Measurements from ENCODE around the gene SLC28A2.

Gene SLC28A2

GRCh38 chr15:45262906-45263461 is 10.9 kb downstream of the SLC28A2 start:
- H3K4me1 ChIP-seq (ENCODE audit: control insufficient read depth, insufficient read depth, low read length, poor library complexity, severe bottlenecking), result no peaks in the 10 kb centered on the region
- H3K36me3 ChIP-seq (ENCODE audit: control insufficient read depth, insufficient read depth, low read length), result no peaks in the 10 kb centered on the region
- H3K4me3 ChIP-seq (ENCODE audit: extremely low read depth, insufficient read depth, low read length, poor library complexity, severe bottlenecking), result no peak overlapping the region
- H3K9me3 ChIP-seq (ENCODE audit: control insufficient read depth, low read length), result no peaks in the 10 kb centered on the region
- WGBS, 2 experiments (ENCODE audit: insufficient coverage in 2 of 2), result 74 to 76% methylated on average over 4 of the region's 4 CpGs
- no peak overlapping the region for H3K27ac ChIP-seq (ENCODE audit: low read depth, low read length, severe bottlenecking)

GRCh38 chr15:45263854-45264253 is 11.8 kb downstream of the SLC28A2 start:
- Histone ChIP-seq H3K9me3 (ENCODE audit: control insufficient read depth, low read length) (no peaks in the 10 kb centered on the region), H3K36me3 (ENCODE audit: control insufficient read depth, insufficient read depth, low read length) (no peaks in the 10 kb centered on the region), H3K4me1 (ENCODE audit: control insufficient read depth, insufficient read depth, low read length, poor library complexity, severe bottlenecking) (no peaks in the 10 kb centered on the region), H3K4me3 (ENCODE audit: extremely low read depth, insufficient read depth, low read length, poor library complexity, severe bottlenecking) (no peak overlapping the region), H3K27ac (ENCODE audit: low read depth, low read length, severe bottlenecking) (no peak overlapping the region)
- no CpG with 5 or more reads among the region's 2 CpGs for WGBS, 2 experiments (ENCODE audit: insufficient coverage in 2 of 2)

- Histone ChIP-seq H3K4me1 (ENCODE audit: control insufficient read depth, insufficient read depth, low read length, poor library complexity, severe bottlenecking) (no peaks in the 10 kb centered on the region), H3K27ac (ENCODE audit: low read depth, low read length, severe bottlenecking) (no peak overlapping the region), H3K4me3 (ENCODE audit: extremely low read depth, insufficient read depth, low read length, poor library complexity, severe bottlenecking) (no peak overlapping the region), H3K36me3 (ENCODE audit: control insufficient read depth, insufficient read depth, low read length) (no peaks in the 10 kb centered on the region), H3K9me3 (ENCODE audit: control insufficient read depth, low read length) (no peaks in the 10 kb centered on the region)
- 82 to 89% methylated on average over 2 of the region's 3 CpGs for WGBS, 2 experiments (ENCODE audit: insufficient coverage in 2 of 2)
Observed at GRCh38 chr15:45265506-45265905, 13.5 kb downstream of the SLC28A2 start.

GRCh38 chr15:45268135-45268534 is 16.1 kb downstream of the SLC28A2 start:
- Histone ChIP-seq H3K9me3 (ENCODE audit: control insufficient read depth, low read length) (no peaks in the 10 kb centered on the region), H3K4me3 (ENCODE audit: extremely low read depth, insufficient read depth, low read length, poor library complexity, severe bottlenecking) (no peak overlapping the region), H3K36me3 (ENCODE audit: control insufficient read depth, insufficient read depth, low read length) (no peaks in the 10 kb centered on the region), H3K4me1 (ENCODE audit: control insufficient read depth, insufficient read depth, low read length, poor library complexity, severe bottlenecking) (no peaks in the 10 kb centered on the region), H3K27ac (ENCODE audit: low read depth, low read length, severe bottlenecking) (no peak overlapping the region)
- 54% methylated on average over 2 of the region's 2 CpGs; no CpG with 5 or more reads in 1 of the 2 experiments for WGBS, 2 experiments (ENCODE audit: insufficient coverage in 2 of 2)

- no peaks in the 10 kb centered on the region for H3K4me1 ChIP-seq (ENCODE audit: control insufficient read depth, insufficient read depth, low read length, poor library complexity, severe bottlenecking)
- whole genome bisulfite sequencing, 2 experiments (ENCODE audit: insufficient coverage in 2 of 2), result 80 to 89% methylated on average over 3 of the region's 5 CpGs
- no peaks in the 10 kb centered on the region for H3K36me3 ChIP-seq (ENCODE audit: control insufficient read depth, insufficient read depth, low read length)
- no peaks in the 10 kb centered on the region for H3K9me3 ChIP-seq (ENCODE audit: control insufficient read depth, low read length)
- no peak overlapping the region for H3K4me3 ChIP-seq (ENCODE audit: extremely low read depth, insufficient read depth, low read length, poor library complexity, severe bottlenecking)
- no peak overlapping the region for H3K27ac ChIP-seq (ENCODE audit: low read depth, low read length, severe bottlenecking)
Observed at GRCh38 chr15:45274636-45275380, 22.8 kb downstream of the SLC28A2 start.

GRCh38 chr15:45276831-45277230 is 24.8 kb downstream of the SLC28A2 start:
- Histone ChIP-seq H3K36me3 (ENCODE audit: control insufficient read depth, insufficient read depth, low read length) (no peaks in the 10 kb centered on the region), H3K9me3 (ENCODE audit: control insufficient read depth, low read length) (no peaks in the 10 kb centered on the region), H3K4me3 (ENCODE audit: extremely low read depth, insufficient read depth, low read length, poor library complexity, severe bottlenecking) (no peak overlapping the region), H3K27ac (ENCODE audit: low read depth, low read length, severe bottlenecking) (no peak overlapping the region), H3K4me1 (ENCODE audit: control insufficient read depth, insufficient read depth, low read length, poor library complexity, severe bottlenecking) (no peaks in the 10 kb centered on the region)
- WGBS, 2 experiments (ENCODE audit: insufficient coverage in 2 of 2), result no CpG with 5 or more reads among the region's 2 CpGs

- WGBS, 2 experiments (ENCODE audit: insufficient coverage in 2 of 2), result 58 to 59% methylated on average over 27 to 30 of the region's 33 CpGs
- H3K27ac ChIP-seq (ENCODE audit: low read depth, low read length, severe bottlenecking), result no peak overlapping the region
Observed at GRCh38 chr15:45279024-45279698, 27.1 kb downstream of the SLC28A2 start.

GRCh38 chr15:45285413-45285812 is 33.4 kb downstream of the SLC28A2 start:
- no CpG with 5 or more reads among the region's 2 CpGs for WGBS, 2 experiments (ENCODE audit: insufficient coverage in 2 of 2)

More at GRCh38 chr15:45279024-45279698, 27.1 kb downstream of the SLC28A2 start:
- peak overlapping the region; percentile 41 for H3K4me3 ChIP-seq (ENCODE audit: extremely low read depth, insufficient read depth, low read length, poor library complexity, severe bottlenecking)
- no peaks in the 10 kb centered on the region for H3K4me1 ChIP-seq (ENCODE audit: control insufficient read depth, insufficient read depth, low read length, poor library complexity, severe bottlenecking)
- H3K9me3 ChIP-seq (ENCODE audit: control insufficient read depth, low read length), result no peaks in the 10 kb centered on the region
- no peaks in the 10 kb centered on the region for H3K36me3 ChIP-seq (ENCODE audit: control insufficient read depth, insufficient read depth, low read length)

GRCh38 chr15:45287390-45287956 is 35.4 kb downstream of the SLC28A2 start:
- H3K4me3 ChIP-seq (ENCODE audit: extremely low read depth, insufficient read depth, low read length, poor library complexity, severe bottlenecking), result no peak overlapping the region
- no peaks in the 10 kb centered on the region for H3K36me3 ChIP-seq (ENCODE audit: control insufficient read depth, insufficient read depth, low read length)
- WGBS, 2 experiments (ENCODE audit: insufficient coverage in 2 of 2), result 100% methylated on average over 1 of the region's 2 CpGs
- no peak overlapping the region for H3K27ac ChIP-seq (ENCODE audit: low read depth, low read length, severe bottlenecking)
- no peaks in the 10 kb centered on the region for H3K9me3 ChIP-seq (ENCODE audit: control insufficient read depth, low read length)
- no peaks in the 10 kb centered on the region for H3K4me1 ChIP-seq (ENCODE audit: control insufficient read depth, insufficient read depth, low read length, poor library complexity, severe bottlenecking)

More at GRCh38 chr15:45285413-45285812, 33.4 kb downstream of the SLC28A2 start:
- no peaks in the 10 kb centered on the region for H3K9me3 ChIP-seq (ENCODE audit: control insufficient read depth, low read length)
- H3K27ac ChIP-seq (ENCODE audit: low read depth, low read length, severe bottlenecking), result no peak overlapping the region
- no peaks in the 10 kb centered on the region for H3K4me1 ChIP-seq (ENCODE audit: control insufficient read depth, insufficient read depth, low read length, poor library complexity, severe bottlenecking)
- H3K36me3 ChIP-seq (ENCODE audit: control insufficient read depth, insufficient read depth, low read length), result no peaks in the 10 kb centered on the region
- H3K4me3 ChIP-seq (ENCODE audit: extremely low read depth, insufficient read depth, low read length, poor library complexity, severe bottlenecking), result no peak overlapping the region

- WGBS, 2 experiments (ENCODE audit: insufficient coverage in 2 of 2), result 86% methylated on average over 3 to 4 of the region's 6 CpGs
- no peak overlapping the region for H3K4me3 ChIP-seq (ENCODE audit: extremely low read depth, insufficient read depth, low read length, poor library complexity, severe bottlenecking)
- no peak overlapping the region for H3K27ac ChIP-seq (ENCODE audit: low read depth, low read length, severe bottlenecking)
- no peaks in the 10 kb centered on the region for H3K36me3 ChIP-seq (ENCODE audit: control insufficient read depth, insufficient read depth, low read length)
- H3K9me3 ChIP-seq (ENCODE audit: control insufficient read depth, low read length), result no peaks in the 10 kb centered on the region
- no peaks in the 10 kb centered on the region for H3K4me1 ChIP-seq (ENCODE audit: control insufficient read depth, insufficient read depth, low read length, poor library complexity, severe bottlenecking)
Observed at GRCh38 chr15:45288947-45289346, 36.9 kb downstream of the SLC28A2 start.
